ENCODE results near the gene ARHGAP19.

Gene ARHGAP19

GRCh38 chr10:97180363-97180755 lies 112.1 kb downstream of the ARHGAP19 start:
- no peak for TF ChIP-seq CTCF (IDR thresholded peaks at IDR 0.05; ENCODE audit: control insufficient read depth, insufficient read depth, low read depth, low read length, missing control alignments)
- H3K4me3 ChIP-seq (ENCODE audit: control insufficient read depth, low read depth, low read length) = no peak overlapping the region
- DNase-seq (ENCODE audit: low read depth) = no peak

GRCh38 chr10:97179731-97180362 lies 112.6 kb downstream of the ARHGAP19 start:
- no peak for DNase-seq (ENCODE audit: low read depth)
- no peak for TF ChIP-seq CTCF (IDR thresholded peaks at IDR 0.05; ENCODE audit: control insufficient read depth, insufficient read depth, low read depth, low read length, missing control alignments)
- no peak overlapping the region for H3K4me3 ChIP-seq (ENCODE audit: control insufficient read depth, low read depth, low read length)

DNA sequence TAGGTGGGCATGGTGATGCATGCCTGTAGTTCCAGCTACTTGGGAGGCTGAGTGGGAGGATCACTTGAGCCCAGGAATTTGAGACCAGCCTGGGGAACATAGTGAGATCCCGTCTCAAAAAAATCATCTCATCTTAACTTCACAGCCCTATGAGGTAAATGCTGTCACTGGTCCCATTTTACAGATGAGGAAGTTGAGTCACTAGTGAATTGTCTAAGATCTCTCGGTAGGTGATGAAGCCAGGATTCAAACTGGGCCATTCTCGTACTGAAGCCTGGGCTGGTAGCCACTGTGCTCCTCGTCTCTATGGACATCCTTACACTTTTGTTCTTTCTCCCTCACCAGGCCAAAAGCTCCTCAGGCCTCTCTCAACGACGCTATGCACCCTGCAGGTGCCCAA lies 113.1 kb downstream of the ARHGAP19 start:
- DNase-seq (ENCODE audit: low read depth) = no peak
- TF ChIP-seq CTCF (IDR thresholded peaks at IDR 0.05; ENCODE audit: control insufficient read depth, insufficient read depth, low read depth, low read length, missing control alignments) = no peak
- no peak overlapping the region for H3K4me3 ChIP-seq (ENCODE audit: control insufficient read depth, low read depth, low read length)

- no peak for DNase-seq (ENCODE audit: low read depth)
- no peak for TF ChIP-seq CTCF (IDR thresholded peaks at IDR 0.05; ENCODE audit: control insufficient read depth, insufficient read depth, low read depth, low read length, missing control alignments)
- no peak overlapping the region for H3K4me3 ChIP-seq (ENCODE audit: control insufficient read depth, low read depth, low read length)
These were observed 114.4 kb downstream of the ARHGAP19 start for GRCh38 chr10:97178074-97178473.

GRCh38 chr10:97176226-97176625 lies 116.2 kb downstream of the ARHGAP19 start:
- no peak overlapping the region for H3K4me3 ChIP-seq (ENCODE audit: control insufficient read depth, low read depth, low read length)
- no peak for TF ChIP-seq CTCF (IDR thresholded peaks at IDR 0.05; ENCODE audit: control insufficient read depth, insufficient read depth, low read depth, low read length, missing control alignments)
- no peak for DNase-seq (ENCODE audit: low read depth)

DNA sequence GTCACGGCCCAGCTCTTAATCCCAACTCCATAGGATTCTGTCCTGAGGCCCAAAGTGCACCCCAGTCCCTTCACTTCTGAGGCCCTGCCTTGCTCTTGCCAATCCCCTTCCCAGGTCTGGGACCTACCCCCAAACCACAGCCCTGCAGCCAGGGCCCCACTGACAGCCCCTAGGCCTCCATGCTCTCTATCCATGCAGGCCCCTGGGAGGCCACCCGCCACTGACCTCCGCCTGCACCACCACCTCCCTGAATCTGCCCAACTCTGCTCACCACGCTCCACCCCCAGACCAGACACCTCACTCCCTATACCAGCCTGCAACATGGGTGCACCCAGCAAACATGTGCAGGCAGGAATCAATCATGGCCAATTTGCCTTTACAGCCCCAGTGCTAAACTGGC lies 116.9 kb downstream of the ARHGAP19 start:
- no peak for TF ChIP-seq CTCF (IDR thresholded peaks at IDR 0.05; ENCODE audit: control insufficient read depth, insufficient read depth, low read depth, low read length, missing control alignments)
- no peak for DNase-seq (ENCODE audit: low read depth)
- H3K4me3 ChIP-seq (ENCODE audit: control insufficient read depth, low read depth, low read length) = no peak overlapping the region

- DNase-seq (ENCODE audit: low read depth) = no peak
- no peak overlapping the region for H3K4me3 ChIP-seq (ENCODE audit: control insufficient read depth, low read depth, low read length)
- TF ChIP-seq CTCF (IDR thresholded peaks at IDR 0.05; ENCODE audit: control insufficient read depth, insufficient read depth, low read depth, low read length, missing control alignments) = no peak
These were observed 117.5 kb downstream of the ARHGAP19 start for GRCh38 chr10:97174941-97175340.
